Activated CD4-positive, alpha-beta T cell treated with anti-CD3 and anti-CD28 coated beads, Interleukin-2, amount 50 U/mL, for 48 hours (primary cell): ENCODE data around the gene METRNL.
"Not testable (repeated sequence)": the region's sequence is repeated elsewhere in the genome, so short reads cannot be mapped to it uniquely, and the experiment has no call there.

Experiments
- DNase-seq, 2 experiments: peaks; one replicate each; pipeline ENCODE4 v3.0.0-alpha.2; 2020

Gene METRNL

DNA sequence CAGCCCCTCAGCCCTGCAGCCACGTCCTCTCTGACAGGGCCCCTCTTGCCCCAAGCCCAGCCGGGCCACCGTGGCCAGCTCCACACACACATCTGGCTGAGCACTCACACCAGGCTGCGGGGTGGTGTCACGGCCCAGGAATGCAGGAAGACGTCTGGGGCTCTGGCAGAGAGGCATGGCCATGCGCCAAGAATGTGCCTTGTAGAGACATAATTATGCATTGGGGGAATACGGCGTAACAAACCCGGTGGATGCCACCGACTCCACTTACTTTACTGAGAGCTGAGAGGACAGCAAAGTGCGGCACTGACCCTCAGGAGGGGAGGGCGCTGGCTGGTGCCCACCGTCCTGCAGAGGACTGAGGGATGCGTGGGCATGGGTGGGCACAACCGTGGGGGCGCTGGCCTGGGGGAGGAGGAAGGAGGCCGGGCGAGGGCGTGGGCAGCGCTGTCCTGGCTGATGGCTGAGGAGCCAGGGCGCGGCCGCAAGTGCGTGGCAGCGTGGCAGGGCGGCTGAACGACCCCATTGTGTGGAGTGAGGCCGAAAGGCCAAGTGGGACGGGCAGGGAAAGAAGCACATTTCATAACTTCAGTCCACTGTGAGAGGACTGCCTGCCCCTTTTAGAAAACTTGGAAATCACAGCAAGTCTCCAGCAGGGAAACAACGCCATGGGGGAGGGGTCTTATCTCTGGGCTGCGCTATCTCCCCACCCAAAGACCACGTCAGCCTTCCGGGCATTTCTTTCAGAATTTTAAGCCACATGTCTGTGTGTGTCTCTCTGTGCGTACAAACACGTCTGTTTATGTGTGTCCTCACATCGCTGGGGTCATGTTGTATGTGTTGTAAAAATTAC, 30.6 kb downstream of the METRNL start:
- no peak for DNase-seq

DNA sequence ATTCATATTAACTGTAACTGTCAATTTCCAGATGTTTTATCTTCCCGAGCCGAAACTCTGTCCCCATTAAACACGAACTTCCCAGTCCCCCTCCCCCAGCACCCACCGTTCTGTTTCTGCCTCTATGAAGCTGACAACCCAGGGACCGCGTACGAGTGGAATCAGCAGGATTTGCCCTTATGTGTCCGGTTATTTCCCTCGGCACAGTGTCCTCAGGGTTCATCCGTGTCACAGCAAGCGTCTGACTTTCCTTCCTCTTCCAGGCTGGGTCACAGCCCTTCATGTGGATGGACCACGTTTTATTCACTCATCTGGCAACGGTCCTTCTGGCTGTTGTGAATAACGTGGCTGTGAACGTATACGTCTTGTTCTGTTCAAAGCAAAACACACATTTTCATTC, 31.3 kb downstream of the METRNL start:
- DNase-seq: no peak

DNA sequence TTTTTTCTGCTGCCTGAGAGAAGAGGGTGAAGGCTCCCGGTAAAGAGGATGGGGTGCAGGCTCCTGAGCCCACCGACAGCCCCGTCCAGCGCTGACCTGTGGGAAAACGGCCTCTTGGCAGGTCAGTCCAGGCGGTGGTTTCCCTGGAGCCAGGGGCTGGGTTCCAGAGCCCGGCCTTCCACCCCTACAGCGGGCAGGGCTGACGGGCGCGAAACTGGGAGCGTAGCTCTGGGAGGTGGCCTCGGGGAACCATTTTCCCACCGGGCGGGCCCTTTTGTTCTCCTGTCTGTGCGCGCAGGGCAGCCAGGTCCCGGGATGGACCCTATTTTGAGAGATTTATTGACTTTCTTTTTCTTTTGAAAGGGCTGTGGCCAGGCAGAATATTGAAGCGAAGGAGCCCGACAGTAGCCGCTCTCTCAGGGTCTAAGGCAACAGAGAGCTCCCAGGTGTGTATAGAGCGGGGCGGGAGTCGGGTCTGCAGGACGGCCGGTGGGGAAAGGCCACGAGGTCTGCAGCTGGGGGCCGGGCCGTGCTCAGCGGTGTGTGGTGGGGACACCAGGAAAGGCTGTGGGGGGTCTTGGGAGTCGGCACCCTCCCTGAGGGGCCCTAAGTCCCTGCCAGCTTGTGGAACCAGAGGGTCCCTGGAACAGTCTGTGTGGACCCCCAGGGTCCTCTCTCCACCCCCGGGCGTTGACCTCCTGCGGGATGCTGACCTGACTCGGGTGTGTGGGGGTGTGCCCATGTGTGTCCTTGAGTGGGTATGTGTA, 32.3 kb downstream of the METRNL start:
- DNase-seq: no peak

DNA sequence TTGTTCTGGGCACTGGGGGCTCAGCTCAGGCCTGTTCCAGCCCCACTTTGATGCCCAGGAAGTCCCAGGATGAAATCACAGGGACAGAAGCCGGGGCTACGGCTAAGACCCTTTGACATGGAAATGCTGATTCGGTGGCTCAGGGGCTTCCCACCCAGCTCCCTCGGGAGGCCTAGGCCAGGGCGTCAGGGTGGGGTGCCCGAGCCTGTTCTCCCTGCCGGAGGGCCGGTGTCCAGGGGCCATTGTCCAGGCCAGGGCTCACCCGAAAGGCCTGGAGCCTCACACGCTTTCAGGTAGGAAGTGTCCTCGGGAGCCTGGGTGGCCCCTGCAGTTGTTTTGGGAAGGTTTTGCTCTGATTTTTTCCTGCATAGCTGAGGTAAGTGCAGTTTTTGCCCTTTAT, 34.0 kb downstream of the METRNL start:
- DNase-seq: no peak

DNA sequence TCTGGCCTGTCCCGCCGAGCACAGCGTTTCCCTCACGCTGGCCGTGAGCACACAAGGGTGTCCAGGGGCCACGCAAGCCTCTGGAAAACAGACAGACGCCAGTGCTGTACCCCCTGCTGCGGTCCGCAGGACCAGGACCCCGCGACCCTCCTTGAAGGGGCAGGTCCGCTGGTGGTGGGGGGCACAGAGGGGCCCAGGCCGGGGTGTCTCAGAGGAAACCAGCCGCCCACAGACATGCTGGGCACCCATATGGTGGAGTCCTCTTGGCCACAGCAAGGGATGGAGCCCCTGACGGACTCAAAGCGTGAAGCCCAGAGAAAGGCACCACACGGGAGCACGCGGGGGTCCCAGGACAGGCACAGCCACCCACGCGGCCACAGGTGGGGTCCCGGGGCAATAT, 34.4 kb downstream of the METRNL start:
- no peak for DNase-seq

DNA sequence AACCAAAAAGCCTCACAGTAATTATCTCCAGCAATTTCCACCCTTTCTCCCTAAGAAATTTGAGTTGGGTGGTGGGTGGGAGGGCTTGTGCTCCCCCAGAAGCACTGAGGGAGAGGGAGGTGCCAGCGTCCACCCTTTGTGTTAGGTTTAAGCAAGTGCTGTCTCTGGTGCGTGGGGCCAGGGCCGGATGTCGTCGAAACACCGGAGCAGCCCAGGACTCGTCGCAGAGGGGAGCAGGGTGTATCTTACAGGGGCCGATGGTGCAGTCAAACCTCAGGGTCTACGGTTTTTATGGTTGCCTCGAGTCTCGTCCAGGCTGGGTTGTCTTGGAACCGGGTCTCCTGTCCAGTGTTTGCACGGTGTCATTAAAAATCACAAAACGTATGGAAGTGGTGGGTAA, 35.3 kb downstream of the METRNL start:
- no peak for DNase-seq

DNA sequence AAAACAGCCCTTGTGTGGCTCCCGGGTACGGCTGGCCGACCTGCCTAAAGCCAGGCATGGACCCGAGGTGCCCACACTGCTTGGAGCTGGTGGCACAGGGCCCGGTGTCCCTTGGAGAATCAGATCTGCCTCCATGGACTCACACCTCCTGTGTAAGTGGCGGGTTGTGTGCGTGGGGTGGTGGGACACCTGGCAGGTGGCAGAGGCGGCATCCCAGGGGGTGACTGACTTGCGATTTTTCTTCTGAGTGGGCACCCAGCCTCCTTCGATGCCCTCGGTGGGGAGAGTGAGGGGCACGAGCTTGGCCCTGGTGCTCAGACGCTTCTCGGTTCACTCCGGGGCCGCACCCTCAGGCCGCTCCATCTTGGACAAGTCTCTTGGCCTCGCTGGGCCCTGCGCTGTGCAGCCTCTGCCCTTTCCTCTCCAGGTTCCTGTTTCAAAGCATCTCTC, 35.8 kb downstream of the METRNL start:
- no peak for DNase-seq

DNA sequence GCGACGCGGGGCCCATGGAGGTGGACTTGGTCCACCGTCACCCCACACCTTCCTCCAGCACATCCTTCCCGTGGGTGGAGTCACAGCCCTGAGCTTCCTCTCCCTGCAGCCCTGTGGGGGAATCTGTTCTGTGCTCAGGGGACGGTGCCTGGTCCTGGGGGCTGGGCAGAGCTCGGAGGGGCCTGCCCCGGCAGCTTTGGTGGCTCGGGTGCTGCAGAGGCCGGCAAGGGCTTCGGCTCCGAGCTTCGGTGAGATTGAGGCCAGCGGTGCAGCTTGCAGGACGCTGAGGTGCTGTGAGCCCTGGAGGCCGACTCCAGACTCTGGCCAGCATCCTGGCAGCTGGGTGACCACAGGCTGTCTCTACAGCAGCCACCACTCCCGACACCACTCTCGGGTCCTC, 36.4 kb downstream of the METRNL start:
- DNase-seq: no peak

DNA sequence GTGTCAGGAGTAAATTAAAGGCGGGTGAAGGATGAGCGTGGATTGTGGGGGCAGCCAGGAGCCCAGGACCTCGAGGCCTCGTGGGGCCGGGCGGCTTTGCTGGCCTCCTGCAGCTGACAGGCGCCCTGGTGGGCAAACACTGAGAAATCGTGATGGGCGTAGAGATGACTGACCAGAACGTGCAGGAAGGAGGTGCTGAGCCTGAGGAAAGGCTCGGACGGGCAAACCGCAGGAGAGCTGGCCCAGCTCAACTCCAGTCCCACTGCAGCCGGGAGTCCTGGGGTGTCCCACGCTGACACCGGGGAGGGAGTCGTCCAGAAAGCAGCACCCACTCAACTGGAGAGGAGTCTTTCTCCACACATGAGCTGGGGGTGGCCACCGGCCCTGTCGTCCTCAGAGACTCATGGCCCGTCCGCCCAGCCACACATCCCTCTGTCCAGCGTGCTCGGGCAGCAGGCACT, 36.9 kb downstream of the METRNL start:
- no peak for DNase-seq

DNA sequence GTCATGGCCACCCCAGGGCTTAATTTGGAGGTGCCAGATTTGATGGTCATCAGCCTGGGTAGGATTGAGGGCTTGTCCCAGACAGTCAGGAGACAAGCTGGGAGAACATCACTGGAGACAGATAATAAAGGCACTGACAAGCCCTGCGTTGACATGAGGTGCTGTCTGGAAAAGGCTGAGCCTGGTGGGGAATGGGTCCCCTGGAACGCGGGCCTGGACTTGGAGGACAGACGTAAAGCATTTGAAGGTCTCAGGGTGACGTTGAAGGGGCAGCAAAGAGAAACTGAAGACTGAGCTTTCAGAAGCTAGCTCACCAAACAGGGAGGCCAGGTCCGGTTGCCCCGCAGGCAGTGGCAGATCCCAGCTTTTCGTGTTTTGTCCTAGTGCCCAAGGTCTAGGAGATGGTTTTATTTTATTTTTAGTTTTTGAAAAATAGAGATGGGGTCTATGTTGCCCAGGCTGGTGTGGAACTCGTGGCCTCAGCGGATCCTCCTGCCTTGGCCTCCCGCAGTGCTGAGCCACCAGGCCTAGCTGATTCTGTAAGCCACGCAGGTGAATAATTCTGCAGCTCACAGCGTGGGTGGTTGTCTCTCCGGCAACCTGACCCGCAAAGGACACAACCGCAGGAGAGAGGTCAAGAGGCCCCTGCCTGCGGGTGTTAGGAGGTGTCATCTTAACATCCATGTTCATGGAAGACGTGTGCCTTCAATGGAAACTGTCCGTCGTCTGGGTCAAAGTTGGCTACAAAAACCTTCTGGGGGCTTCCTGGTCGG, 37.6 kb downstream of the METRNL start:
- DNase-seq: no peak

DNA sequence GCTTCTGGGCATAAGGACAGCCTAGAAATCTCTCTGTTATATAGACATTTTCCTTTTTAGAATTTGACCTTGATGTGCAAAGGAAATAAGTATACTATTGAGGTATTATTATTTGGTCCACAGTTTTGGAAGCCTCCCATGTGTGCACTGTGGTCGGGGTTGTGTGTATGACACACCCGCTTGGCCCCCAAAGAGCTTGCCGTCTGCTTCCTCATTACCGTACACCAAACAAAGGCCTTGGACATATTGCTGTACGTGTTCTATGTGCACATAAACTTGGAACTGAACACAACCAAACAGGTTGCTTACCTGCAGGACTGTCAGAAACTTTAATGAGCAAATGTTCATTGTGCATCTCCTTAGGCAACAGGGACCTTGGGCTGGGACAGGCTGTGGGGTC, 38.2 kb downstream of the METRNL start:
- no peak for DNase-seq

DNA sequence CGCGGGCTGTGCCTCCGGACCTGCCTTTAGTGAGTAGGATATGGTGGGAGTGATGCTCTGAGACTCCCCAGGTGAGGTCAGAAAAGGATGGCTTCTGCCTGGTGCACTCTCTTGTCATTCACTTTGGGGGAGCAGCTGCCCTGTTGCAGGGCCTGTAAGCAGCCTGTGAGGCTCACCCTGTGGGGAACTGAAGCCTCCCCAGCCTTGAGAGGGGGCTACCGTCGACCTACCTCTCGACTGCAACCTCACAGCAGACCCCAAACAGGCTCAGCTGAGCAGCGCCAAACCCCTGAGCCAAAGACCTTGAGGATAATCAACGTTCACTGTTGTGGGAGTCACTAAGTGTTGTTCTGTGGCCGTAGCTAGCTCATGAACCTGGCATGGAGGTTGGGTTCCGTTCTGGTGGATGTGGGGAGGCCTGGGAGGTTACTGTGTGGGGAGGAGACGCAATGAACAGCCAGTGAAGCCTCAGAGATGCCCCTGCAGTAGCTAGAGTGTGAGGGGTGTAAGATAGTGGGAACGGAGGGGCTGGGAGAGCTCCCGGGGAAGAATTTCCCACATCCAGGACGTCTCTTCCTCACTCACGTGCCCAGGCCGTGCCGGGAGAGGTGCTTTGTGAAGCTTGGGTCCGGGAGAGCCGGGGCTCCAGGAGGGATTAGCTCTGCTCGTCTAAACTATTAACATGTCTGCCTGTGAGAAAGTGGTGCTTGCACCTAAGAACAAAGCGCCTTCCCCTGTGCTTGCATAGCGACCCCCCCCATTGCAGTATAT, 38.8 kb downstream of the METRNL start:
- no peak for DNase-seq

DNA sequence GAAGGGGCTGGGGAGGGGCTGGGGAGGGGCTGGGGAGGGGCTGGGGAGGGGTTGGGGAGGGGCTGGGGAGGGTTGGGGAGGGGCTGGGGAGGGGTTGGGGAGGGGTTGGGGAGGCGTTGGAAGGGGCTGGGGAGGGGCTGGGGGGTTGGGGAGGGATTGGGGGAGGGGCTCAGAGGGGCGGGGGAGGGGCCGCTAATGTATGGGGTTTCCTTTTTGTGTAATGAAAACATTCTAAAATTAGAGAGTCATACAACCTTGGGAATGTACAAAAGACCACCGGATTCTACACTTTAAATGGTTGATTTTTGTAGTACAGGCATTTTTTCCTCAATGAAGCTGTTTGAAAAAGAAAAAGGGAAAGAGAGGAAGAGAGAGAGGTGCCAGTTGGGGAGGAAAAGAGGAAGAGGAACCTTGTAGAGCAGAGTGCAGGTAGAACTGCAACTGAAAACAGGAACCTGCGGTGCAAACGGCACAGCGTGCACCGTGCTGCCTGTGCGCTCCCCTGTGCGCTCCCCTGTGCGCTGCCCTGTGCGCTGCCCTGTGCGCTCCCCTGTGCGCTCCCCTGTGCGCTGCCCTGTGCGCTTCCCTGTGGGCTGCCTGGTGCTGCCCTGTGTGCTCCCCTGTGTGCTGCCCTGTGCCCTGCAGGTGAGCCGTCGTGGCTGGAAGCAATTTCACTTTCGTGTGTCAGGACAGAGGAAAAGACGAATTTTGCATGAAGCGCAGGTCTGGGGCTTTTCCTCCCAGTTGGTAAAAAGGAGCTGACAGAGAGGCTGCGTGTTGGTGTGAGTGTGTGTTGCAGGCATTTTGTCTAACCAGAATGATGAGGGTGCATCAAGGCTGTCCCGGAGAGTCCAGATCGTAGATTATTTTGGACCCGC, 40.8 kb downstream of the METRNL start:
- no peak for DNase-seq

DNA sequence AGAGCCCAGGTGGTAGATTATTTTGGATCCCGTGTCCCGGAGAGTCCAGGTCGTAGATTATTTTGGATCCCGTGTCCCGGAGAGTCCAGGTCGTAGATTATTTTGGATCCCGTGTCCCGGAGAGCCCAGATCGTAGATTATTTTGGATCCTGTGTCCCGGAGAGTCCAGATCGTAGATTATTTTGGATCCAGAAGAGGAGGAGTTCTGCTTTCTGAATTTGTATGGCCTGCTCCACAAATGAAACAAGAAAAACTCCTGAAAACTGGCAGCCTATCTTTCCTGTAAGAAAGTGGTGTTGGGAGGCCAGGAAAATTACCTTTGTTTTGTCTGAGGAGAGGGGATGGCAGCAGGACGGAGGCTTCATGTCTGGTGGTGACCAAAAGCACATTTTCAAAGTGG, 42.1 kb downstream of the METRNL start:
- DNase-seq: not testable (repeated sequence)

DNA sequence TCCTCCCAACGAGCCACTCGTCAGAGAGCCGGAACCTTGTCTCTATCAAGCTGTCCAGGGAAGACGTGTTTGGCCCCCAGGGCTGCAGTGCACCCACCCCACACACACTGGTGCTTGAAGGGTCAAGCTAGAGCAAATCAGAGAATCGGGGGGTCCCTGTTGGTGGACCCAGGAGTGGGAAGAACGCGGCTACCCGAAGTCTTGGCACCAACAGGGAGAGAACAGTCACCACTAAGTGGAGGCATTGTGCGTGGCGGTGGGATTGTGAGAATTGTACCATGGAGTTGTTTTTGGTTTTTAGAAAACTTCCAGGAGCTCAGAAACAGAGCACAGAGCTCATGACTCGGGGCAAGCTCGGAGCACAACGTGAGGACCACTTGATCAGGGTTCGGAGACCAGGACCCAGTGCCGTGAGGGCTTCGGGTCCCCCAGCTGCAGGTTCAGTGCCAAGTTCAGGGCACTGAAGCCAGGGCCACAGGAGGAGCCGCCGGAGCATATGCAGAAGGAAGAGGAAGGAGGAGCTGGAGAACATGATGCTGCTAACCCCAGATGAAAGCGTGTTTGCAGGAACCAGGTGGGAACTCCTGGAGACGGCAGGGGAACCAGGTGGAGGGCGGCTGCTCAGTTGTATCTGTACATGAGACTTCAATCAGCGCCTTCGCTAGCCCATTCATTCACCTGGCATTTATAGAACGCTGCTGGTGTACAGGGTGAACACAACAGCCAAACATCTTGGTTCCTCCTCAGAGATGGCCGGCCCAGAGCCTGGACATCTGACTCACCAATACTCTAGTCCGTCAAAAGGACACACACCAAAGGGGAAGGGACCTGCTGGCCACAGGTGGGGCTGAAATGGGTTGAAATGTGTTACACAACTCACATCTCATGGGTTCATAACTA, 42.8 kb downstream of the METRNL start:
- no peak for DNase-seq

DNA sequence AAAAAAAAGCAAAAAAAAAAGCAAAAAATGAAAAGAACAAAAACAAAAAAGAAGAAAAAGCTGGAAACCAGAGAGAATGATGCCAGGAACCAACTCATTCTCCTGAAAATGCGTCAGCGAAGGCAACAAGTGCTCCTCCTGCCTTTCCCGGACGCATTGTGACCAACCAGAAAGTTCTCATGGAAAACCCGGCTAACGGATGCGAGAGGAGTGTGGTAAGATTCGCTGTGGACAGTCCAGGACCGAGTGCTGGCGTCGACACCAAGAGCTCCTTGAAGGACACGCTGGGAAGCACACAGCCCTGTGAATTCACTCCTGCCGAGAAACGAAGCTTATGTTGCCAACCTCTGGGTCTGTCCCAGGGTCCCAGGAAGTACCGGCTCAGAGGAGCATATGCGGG, 43.4 kb downstream of the METRNL start:
- DNase-seq: no peak

DNA sequence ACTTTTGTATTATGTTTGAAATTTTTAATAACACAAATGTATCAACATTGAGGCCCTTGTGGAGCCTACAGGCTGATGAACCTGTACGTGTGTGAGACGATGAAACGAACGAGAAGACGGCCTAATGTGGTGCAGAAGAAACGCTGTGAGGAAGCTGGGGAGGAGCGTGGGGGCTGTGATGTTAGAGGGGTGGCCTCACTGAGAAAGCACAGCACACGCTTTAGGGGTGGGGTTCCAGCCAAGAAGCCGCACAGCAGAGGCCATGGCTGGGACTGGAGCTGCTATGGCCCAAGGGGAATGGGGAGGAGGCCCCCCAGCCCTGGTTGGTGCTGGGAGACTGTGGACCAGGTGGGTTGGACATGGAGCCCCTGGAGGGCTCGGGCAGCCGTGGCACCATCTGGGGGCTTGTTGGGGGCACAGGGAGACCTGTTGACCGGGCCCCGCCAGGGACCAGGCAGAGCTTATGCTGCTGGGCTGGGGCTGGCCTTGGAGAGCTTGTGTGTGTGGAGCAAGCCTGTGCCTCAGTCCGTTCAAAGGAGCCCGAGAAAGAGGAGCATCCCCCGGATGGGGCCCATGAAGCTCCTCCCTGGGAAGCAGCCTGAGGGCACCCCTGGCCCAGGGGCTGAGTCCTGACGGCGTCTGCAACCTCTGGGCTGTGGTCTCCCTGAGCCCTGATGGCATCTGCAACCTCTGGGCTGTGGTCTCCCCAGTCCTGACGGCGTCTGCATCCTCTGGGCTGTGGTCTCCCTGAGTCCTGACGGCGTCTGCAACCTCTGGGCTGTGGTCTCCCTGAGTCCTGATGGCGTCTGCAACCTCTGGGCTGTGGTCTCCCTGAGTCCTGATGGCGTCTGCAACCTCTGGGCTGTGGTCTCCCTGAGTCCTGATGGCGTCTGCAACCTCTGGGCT, 44.7 kb downstream of the METRNL start:
- DNase-seq: no peak

DNA sequence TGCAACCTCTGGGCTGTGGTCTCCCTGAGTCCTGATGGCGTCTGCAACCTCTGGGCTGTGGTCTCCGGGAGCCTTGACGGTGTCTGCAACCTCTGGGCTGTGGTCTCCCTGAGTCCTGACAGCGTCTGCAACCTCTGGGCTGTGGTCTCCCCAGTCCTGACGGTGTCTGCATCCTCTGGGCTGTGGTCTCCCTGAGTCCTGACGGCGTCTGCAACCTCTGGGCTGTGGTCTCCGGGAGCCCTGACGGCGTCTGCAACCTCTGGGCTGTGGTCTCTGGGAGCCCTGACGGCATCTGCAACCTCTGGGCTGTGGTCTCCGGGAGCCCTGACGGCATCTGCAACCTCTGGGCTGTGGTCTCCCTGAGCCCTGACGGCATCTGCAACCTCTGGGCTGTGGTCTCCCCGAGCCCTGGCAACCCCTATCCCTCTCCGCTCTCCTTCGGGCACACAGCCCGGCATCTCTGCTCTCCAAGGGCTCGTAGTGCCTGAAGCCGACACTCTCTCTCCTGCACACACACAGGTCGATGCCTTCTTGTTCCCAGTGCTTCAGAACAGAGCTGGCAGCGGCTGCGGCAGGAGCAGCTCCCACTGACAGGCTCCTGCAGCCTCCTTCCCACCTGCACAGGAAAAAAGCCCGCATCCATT, 45.6 kb downstream of the METRNL start:
- DNase-seq: no peak
